Osteocyte (in vitro differentiated cells): ENCODE results near the gene B3GAT1. TPM values are rescaled to one million over a fixed set of nuclear protein-coding genes. Genes with fewer than 3 reads are reported as not detected.

ENCODE experiments used
- DNase-seq: peaks from one replicate; pipeline ENCODE4 v3.0.0; 2021; ENCODE audit warnings: mixed read lengths; ENCODE audit not compliant: unreplicated experiment; ENCODE audit errors: extremely low spot score
- H3K27ac Mint-ChIP-seq: one replicate; pipeline ENCODE4 v1.8.0; 2021; ENCODE audit warnings: mild to moderate bottlenecking, mixed read lengths; ENCODE audit not compliant: unreplicated experiment
- H3K27me3 Mint-ChIP-seq: one replicate; pipeline ENCODE4 v1.8.0; 2021; ENCODE audit warnings: mixed read lengths; ENCODE audit not compliant: unreplicated experiment
- H3K36me3 Mint-ChIP-seq: one replicate; pipeline ENCODE4 v1.8.0; 2021; ENCODE audit warnings: mixed read lengths; ENCODE audit not compliant: unreplicated experiment
- H3K4me1 Mint-ChIP-seq: one replicate; pipeline ENCODE4 v1.8.0; 2021; ENCODE audit warnings: mixed read lengths; ENCODE audit not compliant: unreplicated experiment
- H3K4me3 Mint-ChIP-seq: one replicate; pipeline ENCODE4 v1.8.0; 2021; ENCODE audit warnings: mild to moderate bottlenecking, moderate library complexity, mixed read lengths; ENCODE audit not compliant: unreplicated experiment
- H3K9me3 Mint-ChIP-seq: one replicate; pipeline ENCODE4 v1.8.0; 2021; ENCODE audit warnings: mixed read lengths; ENCODE audit not compliant: unreplicated experiment
- total RNA-seq: library from RNA; stranded (reverse); gene quantifications from 2 replicates; pipeline ENCODE4 v1.2.1, GENCODE V29; 2021
- TF ChIP-seq, protein P1 (sequence below): fragments of 200-600 bp; sonication (generic); IDR thresholded peaks from 2 replicates; pipeline ENCODE4 v1.5.0; 2021; ENCODE audit warnings: antibody characterized with exemption, mild to moderate bottlenecking, moderate library complexity

The B3GAT1 gene
- total RNA-seq, 1 donor from 2014 or later: 2.4 TPM

- H3K9me3 Mint-ChIP-seq: no peaks in the 10 kb centered on the region
- no peak for DNase-seq
Observed at GRCh38 chr11:134382257-134382656, 29.8 kb downstream of the B3GAT1 start.

GRCh38 chr11:134380785-134381184, 31.3 kb downstream of the B3GAT1 start:
- no peaks in the 10 kb centered on the region for H3K4me1 Mint-ChIP-seq
- no peaks in the 10 kb centered on the region for H3K36me3 Mint-ChIP-seq
- TF ChIP-seq, protein P1, sequence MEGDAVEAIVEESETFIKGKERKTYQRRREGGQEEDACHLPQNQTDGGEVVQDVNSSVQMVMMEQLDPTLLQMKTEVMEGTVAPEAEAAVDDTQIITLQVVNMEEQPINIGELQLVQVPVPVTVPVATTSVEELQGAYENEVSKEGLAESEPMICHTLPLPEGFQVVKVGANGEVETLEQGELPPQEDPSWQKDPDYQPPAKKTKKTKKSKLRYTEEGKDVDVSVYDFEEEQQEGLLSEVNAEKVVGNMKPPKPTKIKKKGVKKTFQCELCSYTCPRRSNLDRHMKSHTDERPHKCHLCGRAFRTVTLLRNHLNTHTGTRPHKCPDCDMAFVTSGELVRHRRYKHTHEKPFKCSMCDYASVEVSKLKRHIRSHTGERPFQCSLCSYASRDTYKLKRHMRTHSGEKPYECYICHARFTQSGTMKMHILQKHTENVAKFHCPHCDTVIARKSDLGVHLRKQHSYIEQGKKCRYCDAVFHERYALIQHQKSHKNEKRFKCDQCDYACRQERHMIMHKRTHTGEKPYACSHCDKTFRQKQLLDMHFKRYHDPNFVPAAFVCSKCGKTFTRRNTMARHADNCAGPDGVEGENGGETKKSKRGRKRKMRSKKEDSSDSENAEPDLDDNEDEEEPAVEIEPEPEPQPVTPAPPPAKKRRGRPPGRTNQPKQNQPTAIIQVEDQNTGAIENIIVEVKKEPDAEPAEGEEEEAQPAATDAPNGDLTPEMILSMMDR: no peak
- H3K9me3 Mint-ChIP-seq: no peaks in the 10 kb centered on the region
- DNase-seq: no peak
- no peak overlapping the region for H3K4me3 Mint-ChIP-seq
- no peaks in the 10 kb centered on the region for H3K27me3 Mint-ChIP-seq
- H3K27ac Mint-ChIP-seq: no peak overlapping the region

More at GRCh38 chr11:134382257-134382656, 29.8 kb downstream of the B3GAT1 start:
- Mint-ChIP-seq H3K4me1 (no peaks in the 10 kb centered on the region), H3K36me3 (no peaks in the 10 kb centered on the region), H3K4me3 (no peak overlapping the region), H3K27me3 (no peaks in the 10 kb centered on the region), H3K27ac (no peak overlapping the region)
- TF ChIP-seq, protein P1: no peak

DNA sequence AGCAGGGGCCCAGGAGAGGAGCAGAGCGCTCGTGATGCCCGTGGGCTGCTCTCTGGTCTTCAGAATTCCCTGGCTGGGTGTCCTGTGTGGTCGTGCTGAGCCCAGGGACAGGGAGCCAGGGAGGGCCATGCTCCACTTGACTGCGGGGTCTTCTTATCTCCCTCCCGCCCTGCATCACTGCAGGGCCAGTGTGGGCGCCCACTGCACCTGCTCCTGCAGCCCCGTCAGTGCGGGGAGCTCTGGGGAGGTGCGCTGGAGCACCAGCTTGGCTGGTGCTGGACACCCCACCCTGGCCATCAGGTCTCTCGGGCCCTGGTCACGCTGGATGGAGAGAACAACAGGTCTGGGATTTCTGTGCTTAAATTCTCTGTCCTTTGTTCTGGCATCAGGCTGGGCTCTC, 31.8 kb downstream of the B3GAT1 start:
- Mint-ChIP-seq H3K27ac (no peak overlapping the region), H3K36me3 (no peaks in the 10 kb centered on the region), H3K27me3 (no peaks in the 10 kb centered on the region), H3K9me3 (no peaks in the 10 kb centered on the region), H3K4me1 (no peaks in the 10 kb centered on the region), H3K4me3 (no peak overlapping the region)
- DNase-seq: no peak
- TF ChIP-seq, protein P1: no peak

DNA sequence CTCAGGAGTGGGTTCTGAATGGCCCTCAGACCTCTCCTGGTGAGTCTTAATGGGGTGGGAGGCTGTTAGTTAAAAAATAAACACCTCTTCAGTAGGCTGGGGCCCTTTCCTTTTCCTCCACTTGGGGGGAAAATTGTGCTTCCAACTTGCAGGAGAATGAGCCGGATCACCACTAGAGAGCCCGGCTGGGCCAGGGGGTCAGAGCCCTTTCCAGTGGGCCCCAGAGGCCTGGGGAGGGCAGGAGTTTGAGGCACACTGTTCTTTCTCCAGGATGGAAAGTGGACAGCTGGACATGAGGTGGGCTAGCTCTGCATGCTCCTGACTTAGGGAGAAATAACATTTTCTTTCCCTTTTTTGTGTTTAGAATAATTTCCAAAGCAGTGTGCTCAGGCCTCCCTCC, 32.8 kb downstream of the B3GAT1 start:
- Mint-ChIP-seq H3K27me3 (peaks cover 2% of the 10 kb centered on the region), H3K9me3 (no peaks in the 10 kb centered on the region), H3K4me3 (no peak overlapping the region), H3K36me3 (no peaks in the 10 kb centered on the region), H3K27ac (no peak overlapping the region), H3K4me1 (no peaks in the 10 kb centered on the region)
- DNase-seq: no peak
- TF ChIP-seq, protein P1: no peak

DNA sequence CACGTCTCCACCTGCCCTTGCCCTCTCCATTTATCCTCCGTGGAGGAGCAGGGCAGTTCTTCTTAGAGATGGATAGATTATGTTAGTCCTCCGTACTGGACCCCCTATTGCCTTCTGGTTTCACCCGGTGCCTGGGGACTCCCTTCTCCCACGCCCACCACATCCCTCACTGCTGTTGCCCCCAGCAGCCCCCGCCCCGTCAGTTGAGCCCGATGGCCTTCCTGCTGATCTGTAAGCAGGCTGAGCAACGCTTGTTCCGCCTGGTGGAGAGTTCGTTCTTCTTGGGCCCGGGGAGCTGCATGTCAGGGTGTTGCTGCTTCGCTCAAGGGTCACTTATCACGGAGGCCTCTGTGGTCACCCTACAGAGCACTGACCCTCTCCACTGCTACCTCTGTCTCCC, 34.2 kb downstream of the B3GAT1 start:
- no peaks in the 10 kb centered on the region for H3K36me3 Mint-ChIP-seq
- TF ChIP-seq, protein P1: no peak
- no peaks in the 10 kb centered on the region for H3K4me1 Mint-ChIP-seq
- H3K27me3 Mint-ChIP-seq: peaks cover 2% of the 10 kb centered on the region
- H3K4me3 Mint-ChIP-seq: no peak overlapping the region
- no peaks in the 10 kb centered on the region for H3K9me3 Mint-ChIP-seq
- no peak for DNase-seq
- H3K27ac Mint-ChIP-seq: no peak overlapping the region
